NCI-H460 (cell line): Measurements from ENCODE around the gene KEL. TPM values are rescaled to one million over a fixed set of nuclear protein-coding genes. Genes with fewer than 3 reads are reported as not detected.

Experiments
- DNase-seq: peaks from one replicate; pipeline ENCODE4 v3.0.0-alpha.2; 2016; ENCODE audit warnings: low read depth; ENCODE audit errors: extremely low read depth
- total RNA-seq: library from RNA; depleted of rRNA; stranded (reverse); fragments of >200 nt; shearing (Covaris generic); gene quantifications from 2 replicates; pipeline ENCODE4 v1.2.3, GENCODE V29; 2014; rRNA removed

KEL gene
- total RNA-seq, 1 experiment from 2014 or later: 0.59 TPM

DNA sequence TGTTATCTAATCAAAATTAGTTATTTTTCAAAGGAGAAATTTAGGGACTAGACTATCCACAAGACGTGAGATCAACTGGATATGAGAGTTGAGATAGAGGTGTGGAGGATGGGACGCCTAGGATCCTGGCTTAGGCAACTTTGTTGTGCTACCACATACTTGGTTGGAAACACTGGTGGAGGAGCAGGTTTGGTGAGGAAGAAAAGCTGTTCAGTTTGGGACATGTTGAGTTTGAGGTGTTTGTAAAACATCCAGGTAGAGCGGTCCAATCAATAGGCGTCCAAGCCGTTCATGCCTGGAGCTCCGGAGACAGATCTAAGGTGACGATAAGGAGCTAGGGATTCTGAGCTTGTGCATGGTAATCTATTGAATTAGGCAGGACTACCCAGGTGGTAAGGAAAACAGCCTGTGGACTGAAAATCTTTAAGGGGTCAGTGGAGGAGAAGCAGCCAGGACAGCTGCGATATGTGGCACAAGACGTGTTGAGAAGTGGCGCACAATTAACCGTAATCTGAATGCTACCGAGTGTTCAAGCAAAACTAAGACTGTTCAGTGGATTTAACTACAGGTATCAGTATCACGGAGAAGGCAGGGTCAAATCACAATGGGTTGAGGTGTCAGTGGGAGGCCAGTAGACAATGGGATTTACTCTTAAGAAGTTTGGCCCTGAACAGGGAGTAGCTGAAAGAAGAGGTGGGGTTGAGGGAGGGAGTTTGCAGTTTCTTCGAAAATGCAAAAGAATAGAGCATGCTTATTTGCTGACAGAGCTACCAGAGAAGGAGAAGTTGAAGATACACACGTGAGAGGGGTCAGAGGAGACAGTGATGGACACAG, 60.5 kb downstream of the KEL start:
- DNase-seq: no peak

GRCh38 chr7:142899661-142900060, 62.5 kb downstream of the KEL start:
- no peak for DNase-seq

DNA sequence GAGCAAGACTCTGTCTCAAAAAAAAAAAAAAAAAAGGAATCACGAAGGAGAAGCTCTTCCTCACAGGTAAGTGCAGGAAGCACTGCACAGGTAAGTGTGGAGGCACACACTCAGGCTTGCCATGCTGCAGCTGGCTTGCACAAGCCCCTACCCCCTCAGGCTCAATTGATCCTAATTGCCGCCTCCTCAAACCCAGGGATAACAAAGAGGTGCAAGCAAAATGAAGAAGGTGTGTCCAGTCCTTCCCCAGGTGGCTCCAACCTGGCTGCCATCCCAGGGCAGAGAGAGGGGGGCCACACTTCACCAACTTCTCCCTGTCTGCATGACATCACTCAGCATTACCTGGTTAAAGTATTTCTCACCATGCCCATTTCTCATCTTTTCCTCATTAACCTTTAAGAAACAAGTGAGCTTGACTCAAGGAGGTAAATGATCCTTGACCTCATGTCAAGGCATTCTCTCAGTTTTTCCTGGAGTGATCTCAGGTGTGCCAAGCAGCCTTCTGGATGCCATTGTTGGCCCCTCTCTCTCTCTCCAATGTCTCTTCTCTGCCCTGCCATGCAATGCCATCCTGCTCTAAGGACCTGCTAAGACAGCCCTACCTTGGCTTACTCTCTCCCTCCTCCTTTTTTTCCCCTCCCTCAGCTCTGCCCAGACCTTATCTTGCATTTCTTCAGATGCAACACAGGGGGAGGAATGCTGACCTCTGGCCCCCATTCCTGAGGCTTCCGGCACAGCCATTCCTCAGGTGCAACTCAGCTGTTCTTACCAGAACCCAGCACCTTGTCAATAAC, 63.6 kb downstream of the KEL start:
- no peak for DNase-seq

GRCh38 chr7:142897691-142898090, 64.5 kb downstream of the KEL start:
- DNase-seq: no peak

- no peak for DNase-seq
Measured at GRCh38 chr7:142896741-142897379, 65.3 kb downstream of the KEL start.

- DNase-seq: no peak
Measured at GRCh38 chr7:142896151-142896550, 66.0 kb downstream of the KEL start.

GRCh38 chr7:142894985-142895593, 67.1 kb downstream of the KEL start:
- no peak for DNase-seq

- DNase-seq: no peak
Measured at GRCh38 chr7:142894112-142894984, 67.8 kb downstream of the KEL start.

- DNase-seq: no peak
Measured at GRCh38 chr7:142892951-142893350, 69.2 kb downstream of the KEL start.

GRCh38 chr7:142891490-142892082, 70.6 kb downstream of the KEL start:
- no peak for DNase-seq

Other genes starting within 250 kb of the KEL start
- gene PRSS1, start 212.9 kb downstream of the KEL start, total RNA-seq: not detected in 2 replicates
- not detected in 2 replicates for gene PRSS2, start 191.4 kb downstream of the KEL start, total RNA-seq
- gene EPHB6, start 107.3 kb downstream of the KEL start, total RNA-seq: not detected in 2 replicates
- gene TRPV6, start 76.6 kb downstream of the KEL start, total RNA-seq: not detected in 2 replicates
- not detected in 2 replicates for gene TRPV5, start 28.6 kb downstream of the KEL start, total RNA-seq
- gene LLCFC1, start 22.9 kb downstream of the KEL start, total RNA-seq: not detected in 2 replicates
- not detected in 2 replicates for gene OR9A2, start 64.8 kb upstream of the KEL start, total RNA-seq
- gene OR6V1, start 90.0 kb upstream of the KEL start, total RNA-seq: not detected in 2 replicates
- not detected in 2 replicates for gene PIP, start 169.7 kb upstream of the KEL start, total RNA-seq
- not detected in 2 replicates for gene TAS2R39, start 221.1 kb upstream of the KEL start, total RNA-seq